ENCODE results near the gene RUFY1.
"Not testable (repeated sequence)": the region's sequence is repeated elsewhere in the genome, so short reads cannot be mapped to it uniquely, and the experiment has no call there.

RUFY1 gene

DNA sequence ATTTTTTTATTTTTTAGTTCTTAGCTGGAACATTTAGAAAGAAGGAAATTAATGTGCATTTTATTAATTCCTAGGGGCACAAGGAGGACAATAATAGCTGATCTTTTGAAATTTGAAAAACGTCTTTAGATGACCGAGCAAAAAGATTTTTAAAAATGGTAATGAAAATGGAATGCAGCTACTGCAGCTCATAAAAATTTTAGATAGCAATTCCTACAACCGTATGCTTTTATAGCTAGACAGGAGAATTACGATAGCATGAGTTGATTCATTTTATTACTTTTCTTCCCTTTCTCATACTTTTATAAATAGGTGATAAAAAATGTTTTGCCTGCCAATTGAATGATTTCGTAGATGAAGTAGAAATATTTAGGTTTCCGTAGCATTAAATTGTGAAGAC is 13.7 kb upstream of the RUFY1 start:
- no peaks in the 10 kb centered on the region for H3K27me3 ChIP-seq (replicated peaks; ENCODE audit: insufficient read depth, low read length)
- no peaks in the 10 kb centered on the region for H3K9me2 ChIP-seq (replicated peaks; ENCODE audit: insufficient read depth, low read length)
- no peak overlapping the region for H3K27ac ChIP-seq (ENCODE audit: low read length)
- H3K36me3 ChIP-seq (replicated peaks; ENCODE audit: insufficient read depth, low read length), result no peaks in the 10 kb centered on the region
- H2AFZ ChIP-seq (ENCODE audit: low read length), result no peak overlapping the region
- H3K4me3 ChIP-seq (ENCODE audit: low read length), result no peak overlapping the region
- no peak for DNase-seq
- H3K4me1 ChIP-seq (ENCODE audit: low read length), result no peaks in the 10 kb centered on the region
- H3K79me2 ChIP-seq (ENCODE audit: low read length), result no peaks in the 10 kb centered on the region
- H3F3A ChIP-seq (ENCODE audit: insufficient read depth, low read length), result no peaks in the 10 kb centered on the region
- no peaks in the 10 kb centered on the region for H4K20me1 ChIP-seq (ENCODE audit: insufficient read depth, low read length)
- no peak overlapping the region for H3K9ac ChIP-seq (ENCODE audit: low read length)
- TF ChIP-seq, protein P1, sequence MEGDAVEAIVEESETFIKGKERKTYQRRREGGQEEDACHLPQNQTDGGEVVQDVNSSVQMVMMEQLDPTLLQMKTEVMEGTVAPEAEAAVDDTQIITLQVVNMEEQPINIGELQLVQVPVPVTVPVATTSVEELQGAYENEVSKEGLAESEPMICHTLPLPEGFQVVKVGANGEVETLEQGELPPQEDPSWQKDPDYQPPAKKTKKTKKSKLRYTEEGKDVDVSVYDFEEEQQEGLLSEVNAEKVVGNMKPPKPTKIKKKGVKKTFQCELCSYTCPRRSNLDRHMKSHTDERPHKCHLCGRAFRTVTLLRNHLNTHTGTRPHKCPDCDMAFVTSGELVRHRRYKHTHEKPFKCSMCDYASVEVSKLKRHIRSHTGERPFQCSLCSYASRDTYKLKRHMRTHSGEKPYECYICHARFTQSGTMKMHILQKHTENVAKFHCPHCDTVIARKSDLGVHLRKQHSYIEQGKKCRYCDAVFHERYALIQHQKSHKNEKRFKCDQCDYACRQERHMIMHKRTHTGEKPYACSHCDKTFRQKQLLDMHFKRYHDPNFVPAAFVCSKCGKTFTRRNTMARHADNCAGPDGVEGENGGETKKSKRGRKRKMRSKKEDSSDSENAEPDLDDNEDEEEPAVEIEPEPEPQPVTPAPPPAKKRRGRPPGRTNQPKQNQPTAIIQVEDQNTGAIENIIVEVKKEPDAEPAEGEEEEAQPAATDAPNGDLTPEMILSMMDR (IDR thresholded peaks at IDR 0.05; ENCODE audit: low read length), result no peak
- no peak for TF ChIP-seq EZH2 (optimal IDR thresholded peaks at IDR 0.05; ENCODE audit: low read depth, low read length)
- TF ChIP-seq EZH2phosphoT487 (IDR thresholded peaks at IDR 0.05; ENCODE audit: low read length), result no peak
- no peaks in the 10 kb centered on the region for H3K9me3 ChIP-seq (replicated peaks; ENCODE audit: insufficient read depth, low read length)
- H3K4me2 ChIP-seq (ENCODE audit: low read depth, low read length), result no peak overlapping the region

DNA sequence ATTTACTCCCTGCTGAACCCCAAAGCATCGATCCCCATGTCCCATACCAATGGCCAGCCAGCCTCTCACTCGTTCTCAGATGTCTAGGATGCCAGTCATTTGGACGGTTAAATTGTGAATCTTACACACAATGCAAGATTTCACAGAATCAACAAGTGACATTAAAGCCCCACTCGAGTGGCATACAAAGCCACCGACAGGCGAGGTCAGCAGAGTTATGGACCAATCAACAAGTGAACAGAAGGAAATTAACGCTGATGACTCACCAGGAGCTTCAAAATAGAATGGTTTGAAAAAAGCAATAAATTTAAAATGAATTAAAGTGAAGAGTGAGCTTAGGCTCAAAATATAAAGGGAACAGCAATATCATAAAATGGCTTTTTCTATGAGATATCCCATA is 8.2 kb upstream of the RUFY1 start:
- Histone ChIP-seq H3K4me3 (ENCODE audit: low read length) (no peak overlapping the region), H3K27ac (ENCODE audit: low read length) (no peak overlapping the region), H3K4me1 (ENCODE audit: low read length) (peaks cover 5% of the 10 kb centered on the region; the same call in 1 of the 2 replicates), H2AFZ (ENCODE audit: low read length) (no peak overlapping the region), H3K9ac (ENCODE audit: low read length) (no peak overlapping the region), H4K20me1 (ENCODE audit: insufficient read depth, low read length) (no peaks in the 10 kb centered on the region), H3F3A (ENCODE audit: insufficient read depth, low read length) (peaks cover 9% of the 10 kb centered on the region), H3K36me3 (replicated peaks; ENCODE audit: insufficient read depth, low read length) (no peaks in the 10 kb centered on the region), H3K9me2 (replicated peaks; ENCODE audit: insufficient read depth, low read length) (no peaks in the 10 kb centered on the region), H3K79me2 (ENCODE audit: low read length) (no peaks in the 10 kb centered on the region), H3K9me3 (replicated peaks; ENCODE audit: insufficient read depth, low read length) (no peaks in the 10 kb centered on the region), H3K4me2 (ENCODE audit: low read depth, low read length) (no peak overlapping the region), H3K27me3 (replicated peaks; ENCODE audit: insufficient read depth, low read length) (no peaks in the 10 kb centered on the region)
- DNase-seq, result no peak
- TF ChIP-seq, protein P1 (IDR thresholded peaks at IDR 0.05; ENCODE audit: low read length), result no peak
- TF ChIP-seq EZH2phosphoT487 (IDR thresholded peaks at IDR 0.05; ENCODE audit: low read length) (no peak), EZH2 (optimal IDR thresholded peaks at IDR 0.05; ENCODE audit: low read depth, low read length) (no peak)

DNA sequence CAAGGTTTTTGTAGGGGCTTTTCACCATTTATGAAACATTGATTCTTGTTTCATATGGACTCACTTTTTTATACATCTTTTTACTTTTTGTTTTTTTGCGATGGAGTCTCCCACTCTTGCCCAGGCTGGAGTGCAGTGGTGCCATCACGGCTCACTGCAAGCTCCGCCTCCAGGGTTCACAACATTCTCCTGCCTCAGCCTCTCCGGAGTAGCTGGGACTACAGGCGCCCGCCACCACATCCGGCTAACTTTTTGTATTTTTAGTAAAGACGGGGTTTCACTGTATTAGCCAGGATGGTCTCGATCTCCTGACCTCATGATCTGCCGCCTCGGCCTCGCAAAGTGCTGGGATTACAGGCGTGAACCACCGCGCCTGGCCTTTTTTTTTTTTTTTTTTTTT is 7.1 kb upstream of the RUFY1 start:
- not testable (repeated sequence) for H3K4me2 ChIP-seq (ENCODE audit: low read depth, low read length); H4K20me1 ChIP-seq (ENCODE audit: insufficient read depth, low read length); H3K9ac ChIP-seq (ENCODE audit: low read length); DNase-seq; H3K79me2 ChIP-seq (ENCODE audit: low read length); H3K27me3 ChIP-seq (replicated peaks; ENCODE audit: insufficient read depth, low read length); H3K4me3 ChIP-seq (ENCODE audit: low read length); H3F3A ChIP-seq (ENCODE audit: insufficient read depth, low read length); H3K9me2 ChIP-seq (replicated peaks; ENCODE audit: insufficient read depth, low read length); H2AFZ ChIP-seq (ENCODE audit: low read length); H3K36me3 ChIP-seq (replicated peaks; ENCODE audit: insufficient read depth, low read length); H3K27ac ChIP-seq (ENCODE audit: low read length); H3K9me3 ChIP-seq (replicated peaks; ENCODE audit: insufficient read depth, low read length); H3K4me1 ChIP-seq (ENCODE audit: low read length)

DNA sequence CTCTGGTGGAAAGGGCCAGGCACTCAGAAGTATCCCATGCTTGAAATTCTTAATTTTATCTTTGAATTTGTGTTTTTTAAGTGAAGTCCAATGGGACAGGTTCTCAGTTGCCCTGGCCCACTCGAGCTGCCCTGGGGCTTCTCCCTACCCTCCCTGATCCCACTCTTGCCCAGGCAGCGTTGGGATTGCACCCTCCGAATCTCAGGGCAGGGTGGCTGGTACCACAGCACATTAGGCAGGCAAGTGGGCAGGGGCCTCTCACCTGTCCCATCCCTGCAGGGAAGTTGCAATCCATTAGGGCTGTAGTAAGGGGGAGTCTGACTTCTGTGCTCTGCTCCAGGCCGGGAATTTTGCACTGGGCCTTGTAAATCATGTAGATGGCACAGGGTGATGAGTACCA is 2.7 kb downstream of the RUFY1 start:
- H3K27ac ChIP-seq (ENCODE audit: low read length), result no peak overlapping the region
- no peaks in the 10 kb centered on the region for H3K9me2 ChIP-seq (replicated peaks; ENCODE audit: insufficient read depth, low read length)
- no peak for DNase-seq
- no peaks in the 10 kb centered on the region for H4K20me1 ChIP-seq (ENCODE audit: insufficient read depth, low read length)
- no peaks in the 10 kb centered on the region for H3K9me3 ChIP-seq (replicated peaks; ENCODE audit: insufficient read depth, low read length)
- H3K36me3 ChIP-seq (replicated peaks; ENCODE audit: insufficient read depth, low read length), result no peaks in the 10 kb centered on the region
- H3K4me1 ChIP-seq (ENCODE audit: low read length), result no peaks in the 10 kb centered on the region
- H3K9ac ChIP-seq (ENCODE audit: low read length), result no peak overlapping the region
- H3F3A ChIP-seq (ENCODE audit: insufficient read depth, low read length), result no peaks in the 10 kb centered on the region
- no peak overlapping the region for H2AFZ ChIP-seq (ENCODE audit: low read length)
- H3K4me2 ChIP-seq (ENCODE audit: low read depth, low read length), result no peak overlapping the region
- no peaks in the 10 kb centered on the region for H3K27me3 ChIP-seq (replicated peaks; ENCODE audit: insufficient read depth, low read length)
- TF ChIP-seq EZH2 (optimal IDR thresholded peaks at IDR 0.05; ENCODE audit: low read depth, low read length) (no peak), EZH2phosphoT487 (IDR thresholded peaks at IDR 0.05; ENCODE audit: low read length) (no peak)
- TF ChIP-seq, protein P1 (IDR thresholded peaks at IDR 0.05; ENCODE audit: low read length), result no peak
- no peak overlapping the region for H3K4me3 ChIP-seq (ENCODE audit: low read length)
- H3K79me2 ChIP-seq (ENCODE audit: low read length), result peaks cover 66% of the 10 kb centered on the region
